Measurements from ENCODE around the gene PINLYP.
"Not testable (repeated sequence)": the region's sequence is repeated elsewhere in the genome, so short reads cannot be mapped to it uniquely, and the experiment has no call there.

PINLYP gene

DNA sequence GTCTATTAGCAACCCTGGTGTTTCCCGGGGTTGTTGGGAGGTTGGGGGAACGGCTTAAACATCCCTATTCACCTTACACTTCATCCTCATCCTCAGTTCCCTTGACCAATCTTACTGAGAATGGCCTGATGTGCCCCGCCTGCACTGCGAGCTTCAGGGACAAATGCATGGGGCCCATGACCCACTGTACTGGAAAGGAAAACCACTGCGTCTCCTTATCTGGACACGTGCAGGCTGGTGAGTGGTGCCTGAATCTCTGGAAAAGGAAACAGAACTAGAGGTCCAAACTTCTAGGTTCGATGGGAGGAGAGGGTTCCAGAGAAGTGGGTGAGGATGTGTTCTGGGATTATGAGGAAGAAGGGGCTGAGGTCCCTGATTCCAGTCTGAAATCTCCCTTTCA, 5.9 kb downstream of the PINLYP start:
- no peak for DNase-seq (ENCODE audit: low read depth in 2 of 2)

DNA sequence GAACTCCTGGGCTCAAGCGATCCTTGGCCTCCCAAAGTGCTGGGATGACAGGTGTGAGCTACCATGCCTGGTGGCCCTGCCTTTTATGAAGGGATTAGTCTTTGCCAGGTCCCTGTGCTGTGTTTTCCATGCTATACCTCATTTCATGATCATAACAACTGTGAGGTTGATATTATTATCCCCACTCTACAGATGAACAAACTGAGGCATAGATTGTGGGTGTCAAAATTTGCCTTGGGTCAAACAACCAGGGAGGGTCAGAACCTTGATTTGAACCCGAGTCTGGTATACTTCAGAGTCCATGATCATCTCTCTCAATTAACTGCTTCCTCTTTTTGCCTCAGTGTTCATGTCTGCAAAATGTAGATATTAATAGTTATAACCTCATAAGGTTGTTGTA, 6.9 kb downstream of the PINLYP start:
- DNase-seq (ENCODE audit: low read depth in 2 of 2) = no peak

DNA sequence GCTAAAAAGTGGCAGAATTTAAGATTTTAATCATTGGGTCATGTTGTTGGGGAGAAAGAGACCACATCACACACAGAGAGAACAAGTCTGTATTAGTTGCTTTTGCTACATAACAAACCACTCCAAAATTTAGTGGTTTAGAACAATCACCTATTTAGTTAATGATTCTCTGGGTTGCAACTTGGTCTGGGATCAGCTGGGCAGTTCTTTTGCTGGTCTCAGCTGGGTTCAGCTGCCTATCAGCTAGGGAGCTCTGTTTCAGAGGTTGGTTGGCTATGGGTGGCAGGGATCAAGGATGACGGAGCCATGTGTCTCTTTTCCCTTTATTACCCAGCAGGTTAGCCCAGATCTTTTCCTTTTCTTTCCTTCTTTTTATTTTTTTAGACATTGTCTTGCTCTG, 8.9 kb downstream of the PINLYP start:
- DNase-seq (ENCODE audit: low read depth in 2 of 2) = no peak

DNA sequence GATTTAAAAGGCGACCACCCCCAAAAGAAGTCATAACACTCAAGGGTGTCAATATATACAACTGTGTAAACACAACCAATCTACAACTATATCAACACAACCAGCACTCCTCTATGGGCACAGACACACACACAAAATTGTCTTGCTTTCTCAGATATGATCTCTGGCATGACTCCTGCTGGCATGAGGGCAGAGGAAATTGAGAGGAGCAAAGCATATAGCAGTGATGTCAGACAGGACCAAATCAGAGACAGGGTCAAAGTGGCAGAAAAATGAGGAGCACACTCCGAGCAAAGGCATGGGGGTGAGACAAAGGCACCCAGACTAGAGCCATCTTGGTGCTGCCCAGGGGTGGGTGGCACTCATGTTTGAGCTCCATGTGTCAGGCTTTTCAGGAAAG, 10.7 kb downstream of the PINLYP start:
- no peak for DNase-seq (ENCODE audit: low read depth in 2 of 2)

DNA sequence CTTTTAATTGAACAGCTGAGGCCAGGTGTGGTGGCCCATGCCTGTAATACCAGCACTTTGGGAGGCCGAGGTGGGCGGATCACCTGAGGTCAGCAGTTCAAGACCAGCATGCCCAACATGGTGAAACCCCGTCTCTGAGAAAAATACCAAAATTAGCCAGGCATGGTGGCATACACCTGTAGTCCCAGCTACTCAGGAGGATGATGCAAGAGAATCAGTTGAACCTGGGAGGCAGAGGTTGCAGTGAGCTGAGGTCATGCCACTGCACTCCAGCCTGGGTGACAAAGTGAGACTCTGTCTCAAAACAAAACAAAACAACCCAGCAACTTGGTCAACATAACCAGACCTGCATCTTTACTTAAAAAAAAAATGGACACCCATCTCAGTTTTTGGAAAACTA, 11.4 kb downstream of the PINLYP start:
- not testable (repeated sequence) for DNase-seq (ENCODE audit: low read depth in 2 of 2)

DNA sequence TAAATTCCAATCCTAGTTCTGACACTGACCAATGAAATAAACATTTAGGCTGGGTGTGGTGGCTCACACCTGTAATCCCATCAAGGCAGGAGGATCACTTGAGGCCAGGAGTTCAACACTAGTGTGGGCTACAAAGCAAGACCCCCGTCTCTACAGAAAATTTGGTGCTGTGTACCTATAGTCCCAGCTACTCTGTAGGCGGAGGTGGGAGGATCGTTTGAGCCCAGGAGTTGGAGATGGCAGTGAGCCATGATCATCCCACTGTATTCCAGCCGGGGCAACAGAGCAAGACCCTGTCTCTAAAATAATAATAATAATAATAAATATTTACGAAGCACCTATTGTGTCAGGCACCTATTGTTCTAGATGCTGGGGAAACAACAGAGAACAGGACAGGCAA, 13.7 kb downstream of the PINLYP start:
- DNase-seq (ENCODE audit: low read depth in 2 of 2) = no peak

DNA sequence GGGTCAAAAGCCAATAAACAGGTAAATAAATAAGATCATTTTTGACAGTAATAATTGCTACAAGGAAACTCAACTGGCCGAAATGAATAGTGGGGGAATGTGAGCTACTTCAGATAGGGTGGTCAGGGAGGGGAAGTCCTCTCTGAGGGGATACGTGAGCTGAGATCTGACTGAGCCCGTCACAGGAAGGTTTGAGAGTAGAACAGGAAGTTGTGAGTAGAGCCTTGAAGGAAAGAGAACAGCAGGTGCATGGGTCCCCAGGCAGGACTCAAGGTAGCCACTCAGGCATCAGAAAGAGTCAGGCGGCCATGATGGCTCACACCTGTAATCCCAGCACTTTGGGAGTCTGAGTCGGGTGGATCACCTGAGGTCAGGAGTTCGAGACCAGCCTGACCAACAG, 14.1 kb downstream of the PINLYP start:
- DNase-seq (ENCODE audit: low read depth in 2 of 2) = no peak

DNA sequence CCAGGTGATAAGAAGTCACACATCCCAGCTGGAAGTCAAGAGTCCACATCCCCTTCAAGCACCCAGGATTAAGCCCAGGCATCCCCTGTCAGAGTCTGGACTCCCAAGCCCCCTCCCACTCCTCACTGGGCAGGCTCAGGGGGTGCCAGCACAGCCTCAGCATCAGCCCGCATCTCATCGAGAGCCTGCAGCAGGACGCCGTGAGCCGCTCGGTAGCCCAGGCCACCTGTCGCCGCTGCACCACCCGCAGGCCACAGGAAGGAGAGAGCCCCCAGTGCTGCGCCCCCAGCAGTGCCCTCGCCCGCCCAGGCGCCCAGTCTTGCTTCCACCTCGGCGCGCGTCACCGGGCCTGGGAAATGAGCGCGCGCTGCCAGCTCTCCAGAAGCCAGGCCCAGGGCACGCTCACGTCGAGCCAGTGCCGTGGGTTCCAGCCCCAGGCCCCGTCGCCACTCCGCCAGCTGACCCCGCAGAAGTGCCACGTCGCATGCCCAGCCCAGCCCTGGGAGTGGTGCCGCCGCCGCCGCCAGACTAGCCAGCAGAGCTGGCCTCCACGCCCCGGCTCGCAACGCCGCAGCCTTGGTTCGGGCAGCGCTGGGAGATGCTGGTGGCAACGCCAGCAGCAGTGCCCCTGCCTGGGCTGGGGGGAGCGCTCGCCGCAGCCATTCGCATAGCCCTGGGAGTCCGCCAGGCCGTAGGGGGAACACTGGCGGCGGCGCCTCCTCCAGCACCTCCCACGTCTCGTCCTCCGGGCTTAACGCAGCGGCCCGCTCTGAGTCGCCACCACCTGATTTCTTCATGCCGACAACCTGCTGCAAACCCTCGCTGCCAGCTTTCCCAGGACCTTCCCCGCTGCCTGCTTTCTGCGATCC, 16.5 kb downstream of the PINLYP start:
- DNase-seq (ENCODE audit: low read depth in 2 of 2) = no peak

DNA sequence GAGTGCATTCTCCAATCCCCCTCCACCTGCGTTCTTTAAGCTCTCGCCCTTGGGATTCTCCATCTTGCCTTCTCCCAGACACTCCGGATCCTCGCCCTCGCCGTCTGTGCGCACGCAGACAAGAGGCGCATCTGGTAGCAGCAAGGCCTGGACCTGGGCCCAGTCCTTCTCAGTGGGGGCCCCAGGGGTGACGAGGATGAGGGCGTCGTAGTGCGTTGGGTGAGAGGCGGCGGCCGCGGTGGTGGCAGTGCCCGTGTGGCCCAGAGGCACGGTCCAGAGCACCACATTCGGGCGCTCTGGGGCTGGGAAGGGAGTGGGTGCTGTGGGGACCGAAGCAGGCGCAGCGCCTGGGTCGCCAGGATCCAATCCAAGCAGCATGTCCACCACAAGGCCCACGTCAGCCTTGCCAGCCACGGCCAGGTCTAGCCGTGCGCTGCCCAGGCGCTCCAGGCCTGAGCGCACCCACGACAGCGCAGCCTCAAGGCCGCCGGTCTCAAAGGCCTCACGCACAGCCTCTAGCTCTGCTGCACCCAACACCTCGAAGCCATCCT, 17.3 kb downstream of the PINLYP start:
- no peak for DNase-seq (ENCODE audit: low read depth in 2 of 2)

DNA sequence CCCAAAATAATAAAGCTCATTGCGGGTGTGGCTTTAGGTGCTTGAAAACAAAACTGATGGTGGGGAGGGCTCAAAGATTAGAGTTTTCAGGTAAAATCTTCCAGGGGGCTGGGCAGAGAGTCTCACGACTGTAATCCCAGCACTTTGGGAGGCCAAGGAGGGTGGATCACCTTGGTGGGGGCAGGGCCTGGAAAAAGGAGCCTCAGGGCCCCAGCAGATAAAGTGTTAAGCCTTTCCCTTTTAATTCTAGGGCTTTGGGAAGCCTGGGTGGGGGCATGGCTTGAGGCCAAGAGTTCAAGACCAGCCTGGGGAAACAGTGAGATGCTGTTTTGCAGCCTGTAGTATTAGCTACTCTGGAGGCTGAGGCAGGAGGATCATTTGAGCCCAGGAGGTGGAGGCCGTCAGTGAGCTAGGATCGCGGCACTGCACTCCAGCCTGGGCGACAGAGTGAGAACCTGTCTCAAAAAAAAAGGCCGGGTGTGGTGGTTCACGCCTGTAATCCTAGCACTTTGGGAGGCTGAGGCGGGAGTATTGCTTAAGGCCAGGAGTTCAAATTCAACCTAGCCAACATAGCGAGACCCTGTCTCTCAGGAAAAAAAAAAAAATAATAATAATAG, 18.6 kb downstream of the PINLYP start:
- no peak for DNase-seq (ENCODE audit: low read depth in 2 of 2)

DNA sequence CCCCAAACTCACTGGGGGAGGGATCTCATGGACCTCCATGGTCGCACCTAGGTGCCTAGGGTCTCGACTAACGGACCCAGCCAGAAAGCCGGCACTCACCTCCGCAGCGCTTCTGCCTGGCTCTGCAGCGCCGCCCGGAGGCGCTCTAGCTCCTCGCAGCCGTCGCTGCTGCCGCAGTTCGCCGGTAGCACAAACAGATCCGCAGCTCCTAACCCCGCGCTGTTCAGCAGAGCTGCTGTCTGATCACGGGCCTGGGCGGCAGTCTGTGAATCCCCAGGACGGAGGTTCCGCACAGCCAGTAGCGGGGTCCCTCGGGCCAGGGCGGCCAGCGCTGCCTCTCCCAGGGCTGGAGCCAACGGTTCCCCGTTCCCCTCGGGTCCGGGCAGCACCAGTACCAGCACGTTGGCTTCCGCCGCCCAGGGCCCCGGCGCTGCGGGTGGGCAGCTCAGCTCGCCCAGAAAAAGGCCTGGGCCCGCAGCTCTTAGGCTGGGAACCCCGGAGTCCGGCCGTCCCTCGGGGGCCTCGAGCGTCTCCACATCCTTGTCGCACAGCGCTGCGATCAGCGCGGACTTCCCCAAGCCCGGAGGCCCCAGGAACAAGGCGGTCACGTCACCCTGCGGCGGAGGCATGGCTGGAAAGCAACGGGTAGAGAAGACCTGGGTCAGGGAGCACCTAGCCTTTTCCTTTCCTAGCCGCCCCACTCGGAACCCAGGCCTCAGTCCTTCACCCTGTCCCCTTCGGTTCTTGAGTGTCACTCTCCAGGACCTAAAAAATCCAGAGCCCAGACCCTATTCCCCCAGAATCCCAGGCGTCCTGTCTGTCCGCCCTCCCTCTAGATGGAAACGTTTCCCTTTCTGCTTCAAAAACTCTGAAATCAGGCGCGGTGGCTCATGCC, 19.4 kb downstream of the PINLYP start:
- DNase-seq (ENCODE audit: low read depth in 2 of 2) = no peak

DNA sequence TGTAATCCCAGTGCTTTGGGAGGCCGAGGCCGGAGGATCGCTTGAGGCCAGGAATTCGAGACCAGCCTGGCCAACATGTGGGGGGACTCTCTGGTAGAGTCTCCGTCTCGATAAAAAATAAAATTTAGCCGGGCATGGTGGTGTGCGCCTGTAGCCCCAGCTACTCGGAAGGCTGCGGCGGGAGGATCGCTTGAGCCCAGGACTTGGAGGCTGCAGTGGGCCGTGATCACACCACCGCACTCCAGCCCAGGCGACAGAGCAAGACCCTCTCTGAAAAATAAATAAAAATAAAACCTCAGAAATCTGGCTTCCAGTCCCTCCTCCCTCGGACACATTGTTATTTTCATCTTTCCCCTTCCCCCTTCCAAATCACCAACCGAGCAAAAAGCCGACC, 20.0 kb downstream of the PINLYP start:
- DNase-seq (ENCODE audit: low read depth in 2 of 2) = no peak

DNA sequence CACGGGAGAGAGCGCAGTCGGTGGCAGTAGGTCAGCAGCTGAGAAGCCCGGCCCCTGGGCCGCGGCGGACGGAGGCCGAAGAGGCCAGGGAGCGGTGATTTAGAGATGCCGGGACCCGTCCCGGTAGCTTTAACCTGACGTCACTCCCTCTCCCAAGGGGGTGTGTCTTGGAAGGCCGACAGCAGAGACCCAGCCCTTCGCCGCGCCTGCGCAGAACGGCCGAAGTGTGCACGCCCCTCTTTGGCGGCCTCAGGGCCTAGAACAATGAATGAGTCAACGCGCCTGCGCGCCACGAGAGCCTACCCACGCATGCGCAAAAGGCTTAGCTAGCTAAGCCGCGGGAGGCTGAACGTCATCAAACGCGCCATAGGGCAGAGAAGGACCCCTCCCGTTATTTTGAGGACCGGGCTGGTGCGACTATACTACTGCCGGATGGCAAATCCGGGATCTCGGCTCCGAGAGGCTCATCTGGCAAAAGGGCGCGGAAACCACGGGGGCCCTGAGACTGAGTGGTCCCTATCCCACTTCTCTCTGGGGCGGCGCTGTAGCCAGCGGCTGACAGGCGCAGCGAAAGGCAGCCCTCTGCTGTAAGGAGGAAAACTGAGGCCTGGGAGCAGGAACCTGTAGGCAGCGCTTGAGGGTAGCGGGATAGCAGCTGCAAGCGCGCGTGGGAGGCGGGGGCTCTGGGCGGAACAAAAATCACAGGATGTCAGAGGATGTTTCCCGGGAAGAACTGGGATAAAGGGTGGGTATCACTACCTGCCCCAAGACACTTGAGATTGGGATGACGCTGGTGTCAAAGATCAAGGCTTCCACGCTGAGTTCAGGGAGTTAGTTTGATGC, 20.6 kb downstream of the PINLYP start, which contains the start of the genes IRGQ and ZNF576:
Gene IRGQ, minus strand, starts transcription at position 136 of the 843 bp plus-strand sequence. CDS start 796 bp downstream, outside the sequence.
Gene ZNF576, plus strand, starts transcription at position 597 of the 843 bp plus-strand sequence. CDS start 514 bp downstream, outside the sequence.
- DNase-seq (ENCODE audit: low read depth in 2 of 2) = peak; percentile 97 to 98

DNA sequence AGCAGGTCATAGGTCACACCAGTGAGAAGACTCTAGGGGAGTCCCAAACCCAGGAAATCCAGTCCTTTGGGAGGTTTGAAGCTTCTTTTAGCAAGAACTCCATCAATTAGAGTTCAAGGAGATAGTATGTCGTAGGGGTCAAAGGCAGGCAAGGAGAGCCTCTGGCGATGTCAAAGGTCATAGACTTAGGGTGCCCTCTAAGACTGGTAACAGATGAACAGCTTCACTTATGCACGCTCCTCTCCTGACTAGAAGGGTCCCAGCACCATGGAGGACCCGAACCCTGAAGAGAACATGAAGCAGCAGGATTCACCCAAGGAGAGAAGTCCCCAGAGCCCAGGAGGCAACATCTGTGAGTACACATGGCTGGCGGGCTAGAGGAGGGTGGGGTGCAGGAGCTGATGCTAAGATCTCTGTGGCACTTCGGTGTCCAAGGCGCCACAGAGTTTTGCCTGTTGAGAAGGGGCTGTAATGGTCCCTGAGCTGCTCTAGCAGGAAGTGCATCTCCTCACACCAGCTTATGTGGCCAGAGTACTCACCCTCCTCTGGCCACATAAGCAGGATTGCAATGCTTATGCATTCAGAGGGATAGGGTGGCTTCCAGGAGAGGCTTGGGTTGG, 21.4 kb downstream of the PINLYP start:
- DNase-seq (ENCODE audit: low read depth in 2 of 2) = no peak

DNA sequence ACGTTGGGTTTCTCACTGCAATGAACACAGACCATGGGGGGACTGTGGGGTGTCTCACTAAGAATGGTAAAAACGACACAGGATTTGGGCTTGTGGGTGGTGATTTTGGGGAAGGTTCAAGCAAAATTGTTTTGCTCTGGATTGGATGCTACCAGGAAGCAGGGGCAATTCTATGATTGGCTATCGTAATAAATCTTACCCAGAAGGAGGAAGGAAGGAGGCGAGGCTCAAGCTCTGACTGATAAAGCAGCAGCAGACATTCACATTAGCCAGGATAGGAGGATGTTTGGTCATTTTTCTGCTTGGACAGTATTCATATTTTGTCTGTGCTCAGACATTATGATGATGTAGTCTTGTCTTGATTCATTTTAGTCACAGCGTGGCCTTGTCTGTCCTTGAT, 22.3 kb downstream of the PINLYP start:
- DNase-seq (ENCODE audit: low read depth in 2 of 2) = no peak

DNA sequence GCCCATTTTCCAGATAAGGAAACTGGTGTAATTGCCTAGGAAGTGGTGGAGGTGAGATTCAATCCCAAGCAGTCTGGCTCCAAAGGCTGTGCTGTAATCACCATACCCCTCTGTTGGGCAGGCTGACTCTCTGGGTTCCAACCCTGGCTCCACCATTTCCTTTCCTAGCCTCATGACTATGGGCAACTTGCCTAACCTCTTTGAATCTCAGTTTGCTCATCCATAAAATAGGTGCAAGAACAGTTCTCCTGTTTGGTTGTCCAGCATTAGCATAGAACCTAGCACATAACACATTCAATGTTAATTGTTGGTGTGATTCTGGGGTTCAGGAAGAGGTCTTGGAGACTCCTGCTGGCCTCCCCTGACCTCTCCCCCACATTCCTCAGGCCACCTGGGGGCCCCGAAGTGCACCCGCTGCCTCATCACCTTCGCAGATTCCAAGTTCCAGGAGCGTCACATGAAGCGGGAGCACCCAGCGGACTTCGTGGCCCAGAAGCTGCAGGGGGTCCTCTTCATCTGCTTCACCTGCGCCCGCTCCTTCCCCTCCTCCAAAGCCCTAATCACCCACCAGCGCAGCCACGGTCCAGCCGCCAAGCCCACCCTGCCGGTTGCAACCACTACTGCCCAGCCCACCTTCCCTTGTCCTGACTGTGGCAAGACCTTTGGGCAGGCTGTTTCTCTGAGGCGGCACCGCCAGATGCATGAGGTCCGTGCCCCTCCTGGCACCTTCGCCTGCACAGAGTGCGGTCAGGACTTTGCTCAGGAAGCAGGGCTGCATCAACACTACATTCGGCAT, 23.0 kb downstream of the PINLYP start:
- DNase-seq (ENCODE audit: low read depth in 2 of 2) = no peak

DNA sequence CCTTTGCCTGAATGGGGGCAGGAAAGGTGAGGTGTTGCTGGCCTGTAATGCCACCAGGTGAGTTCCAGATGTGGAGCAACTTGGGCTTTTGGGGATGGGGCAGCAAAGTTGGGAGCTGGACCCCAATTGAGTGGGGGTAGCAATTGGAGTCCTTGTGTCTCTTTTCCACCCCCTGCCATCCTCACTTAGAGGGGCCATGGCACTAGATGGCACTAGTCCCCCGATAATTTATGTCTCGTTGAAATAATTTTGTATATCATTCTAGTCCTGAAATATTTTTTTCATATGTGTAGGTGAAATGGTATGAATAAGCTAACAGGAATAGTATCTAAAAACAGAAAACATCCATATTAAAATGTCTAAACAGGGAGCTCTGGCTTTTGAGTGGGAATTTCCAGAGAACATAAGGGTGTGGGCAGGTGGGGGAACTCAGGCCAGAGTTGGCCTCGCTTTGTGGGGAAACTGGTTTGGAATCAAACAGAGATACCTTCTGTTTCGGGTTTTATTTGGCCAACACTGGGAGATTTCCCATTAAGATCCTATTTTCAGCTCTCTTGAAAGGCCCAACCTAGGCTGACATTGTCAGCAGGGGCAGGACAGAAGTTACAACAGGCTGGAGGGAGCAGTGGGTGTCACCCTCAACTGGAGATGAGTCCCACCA, 24.2 kb downstream of the PINLYP start:
- DNase-seq (ENCODE audit: low read depth in 2 of 2) = no peak

DNA sequence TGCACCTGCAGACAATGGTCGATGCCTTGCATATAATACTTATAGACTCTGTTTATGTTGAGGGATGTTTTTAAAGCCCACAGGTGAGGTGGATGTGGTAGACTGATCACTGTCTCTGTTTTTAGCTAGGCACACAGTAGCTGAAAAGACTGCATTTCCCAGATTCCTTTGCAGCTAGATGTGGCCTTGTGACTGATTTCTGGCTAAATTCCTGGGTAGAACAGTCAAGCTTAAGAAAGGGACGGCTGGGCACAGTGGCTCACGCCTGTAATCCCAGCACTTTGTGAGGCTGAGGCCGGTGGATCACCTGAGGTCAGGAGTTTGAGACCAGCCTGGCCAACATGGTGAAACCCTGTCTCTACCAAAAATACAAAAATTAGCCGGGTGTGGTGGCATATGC, 24.7 kb downstream of the PINLYP start:
- not testable (repeated sequence) for DNase-seq (ENCODE audit: low read depth in 2 of 2)

Measured in fibroblast of skin of left biceps (primary cell).